Progenitor cell of endocrine pancreas (in vitro differentiated cells): ENCODE results near the gene EMC7. TPM values are rescaled to one million over a fixed set of nuclear protein-coding genes. Genes with fewer than 3 reads are reported as not detected.

ENCODE experiments used
- DNase-seq: peaks from one replicate; pipeline ENCODE4 v3.0.0; 2021; ENCODE audit warnings: low spot score; ENCODE audit not compliant: unreplicated experiment
- H3K27ac Mint-ChIP-seq: 2 replicates; pipeline ENCODE4 v1.8.0; 2021; ENCODE audit warnings: mild to moderate bottlenecking, moderate library complexity, mixed read lengths
- H3K27me3 Mint-ChIP-seq: 2 replicates; pipeline ENCODE4 v1.8.0; 2021; ENCODE audit warnings: mixed read lengths
- H3K36me3 Mint-ChIP-seq: 2 replicates; pipeline ENCODE4 v1.8.0; 2022; ENCODE audit warnings: mixed read lengths; ENCODE audit not compliant: insufficient read depth
- H3K4me1 Mint-ChIP-seq: 2 replicates; pipeline ENCODE4 v1.8.0; 2021; ENCODE audit warnings: low read depth, mixed read lengths
- H3K4me3 Mint-ChIP-seq: 2 replicates; pipeline ENCODE4 v1.8.0; 2021; ENCODE audit warnings: low read depth, mild to moderate bottlenecking, moderate library complexity, mixed read lengths
- H3K9me3 Mint-ChIP-seq: 2 replicates; pipeline ENCODE4 v1.8.0; 2021; ENCODE audit warnings: low read depth, mixed read lengths
- total RNA-seq: library from RNA; stranded (reverse); gene quantifications from 2 replicates; pipeline ENCODE4 v1.2.1, GENCODE V29; 2021
- TF ChIP-seq, protein P1 (sequence below): fragments of 200-600 bp; sonication (generic); IDR thresholded peaks from one replicate; pipeline ENCODE4 v1.5.0; 2021; ENCODE audit warnings: antibody characterized with exemption, mild to moderate bottlenecking; ENCODE audit not compliant: unreplicated experiment

Gene EMC7
- total RNA-seq, 1 donor from 2014 or later: 32.3 TPM

DNA sequence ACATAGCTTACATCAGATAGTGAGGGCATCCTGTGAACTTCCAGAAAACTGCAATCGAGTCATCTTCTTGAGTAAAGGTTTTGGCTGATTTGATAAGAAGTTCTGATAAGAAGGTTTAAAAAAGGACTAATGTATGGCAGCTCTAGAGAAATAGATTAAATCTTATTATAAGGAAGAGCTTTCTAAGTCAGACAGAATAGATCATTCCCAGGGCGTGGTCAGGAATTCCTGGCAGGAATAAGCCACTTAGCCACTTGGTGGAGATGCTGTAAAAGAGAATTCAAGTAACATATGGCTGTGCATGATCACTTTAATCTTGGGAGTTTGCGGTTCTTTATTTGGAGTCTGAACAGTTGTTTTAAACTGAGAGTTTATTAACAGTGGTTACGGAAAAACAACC is 17.6 kb upstream of the EMC7 start:
- Mint-ChIP-seq H3K4me1 (no peaks in the 10 kb centered on the region), H3K4me3 (no peak overlapping the region), H3K36me3 (no peaks in the 10 kb centered on the region), H3K9me3 (peaks cover 8% of the 10 kb centered on the region), H3K27me3 (no peaks in the 10 kb centered on the region), H3K27ac (no peak overlapping the region)
- TF ChIP-seq, protein P1, sequence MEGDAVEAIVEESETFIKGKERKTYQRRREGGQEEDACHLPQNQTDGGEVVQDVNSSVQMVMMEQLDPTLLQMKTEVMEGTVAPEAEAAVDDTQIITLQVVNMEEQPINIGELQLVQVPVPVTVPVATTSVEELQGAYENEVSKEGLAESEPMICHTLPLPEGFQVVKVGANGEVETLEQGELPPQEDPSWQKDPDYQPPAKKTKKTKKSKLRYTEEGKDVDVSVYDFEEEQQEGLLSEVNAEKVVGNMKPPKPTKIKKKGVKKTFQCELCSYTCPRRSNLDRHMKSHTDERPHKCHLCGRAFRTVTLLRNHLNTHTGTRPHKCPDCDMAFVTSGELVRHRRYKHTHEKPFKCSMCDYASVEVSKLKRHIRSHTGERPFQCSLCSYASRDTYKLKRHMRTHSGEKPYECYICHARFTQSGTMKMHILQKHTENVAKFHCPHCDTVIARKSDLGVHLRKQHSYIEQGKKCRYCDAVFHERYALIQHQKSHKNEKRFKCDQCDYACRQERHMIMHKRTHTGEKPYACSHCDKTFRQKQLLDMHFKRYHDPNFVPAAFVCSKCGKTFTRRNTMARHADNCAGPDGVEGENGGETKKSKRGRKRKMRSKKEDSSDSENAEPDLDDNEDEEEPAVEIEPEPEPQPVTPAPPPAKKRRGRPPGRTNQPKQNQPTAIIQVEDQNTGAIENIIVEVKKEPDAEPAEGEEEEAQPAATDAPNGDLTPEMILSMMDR: no peak
- DNase-seq: no peak

DNA sequence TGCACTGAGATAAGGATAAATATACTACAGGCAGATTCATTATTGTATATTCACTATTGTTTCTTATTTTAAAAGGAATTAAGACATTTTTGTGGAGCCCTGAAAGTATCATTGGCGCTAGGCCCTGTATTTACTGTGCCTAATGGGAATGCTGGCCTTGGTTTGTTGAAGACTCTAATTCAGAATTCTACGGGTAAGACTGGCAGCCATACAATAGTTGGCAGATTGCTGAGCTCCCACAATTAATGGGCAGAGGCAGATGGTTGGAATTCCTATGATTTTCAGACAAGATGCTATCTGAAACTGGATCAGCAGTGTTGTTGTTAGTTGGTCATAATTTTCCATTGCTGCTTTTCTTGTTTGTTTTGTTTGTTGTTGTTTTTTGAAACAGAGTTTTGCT is 15.0 kb upstream of the EMC7 start:
- Mint-ChIP-seq H3K9me3 (peaks cover 3% of the 10 kb centered on the region), H3K4me1 (no peaks in the 10 kb centered on the region), H3K4me3 (no peak overlapping the region), H3K27me3 (no peaks in the 10 kb centered on the region), H3K27ac (no peak overlapping the region), H3K36me3 (no peaks in the 10 kb centered on the region)
- TF ChIP-seq, protein P1: no peak
- no peak for DNase-seq

DNA sequence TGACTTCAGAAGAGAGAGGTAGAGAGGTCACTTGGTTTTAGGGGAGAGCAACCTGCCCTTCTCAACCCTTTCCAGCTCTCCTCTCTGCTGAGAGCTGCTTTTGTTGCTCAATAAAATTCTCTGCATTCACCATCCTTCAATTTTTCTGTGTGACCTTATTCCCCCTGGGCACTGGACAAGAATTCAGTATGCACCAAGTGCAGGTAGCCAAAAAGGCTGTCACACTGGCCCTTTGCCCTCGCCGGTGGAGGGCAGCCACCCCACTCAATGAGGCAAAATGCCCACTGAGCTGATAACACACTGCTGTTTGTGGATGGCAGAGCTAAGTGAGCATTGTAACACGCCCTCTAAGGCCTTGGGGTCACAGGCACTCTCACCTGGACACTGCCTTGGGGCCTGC is 13.1 kb upstream of the EMC7 start:
- Mint-ChIP-seq H3K27me3 (no peaks in the 10 kb centered on the region), H3K9me3 (no peaks in the 10 kb centered on the region), H3K36me3 (no peaks in the 10 kb centered on the region), H3K4me1 (no peaks in the 10 kb centered on the region), H3K4me3 (no peak overlapping the region), H3K27ac (no peak overlapping the region)
- no peak for DNase-seq
- TF ChIP-seq, protein P1: no peak

DNA sequence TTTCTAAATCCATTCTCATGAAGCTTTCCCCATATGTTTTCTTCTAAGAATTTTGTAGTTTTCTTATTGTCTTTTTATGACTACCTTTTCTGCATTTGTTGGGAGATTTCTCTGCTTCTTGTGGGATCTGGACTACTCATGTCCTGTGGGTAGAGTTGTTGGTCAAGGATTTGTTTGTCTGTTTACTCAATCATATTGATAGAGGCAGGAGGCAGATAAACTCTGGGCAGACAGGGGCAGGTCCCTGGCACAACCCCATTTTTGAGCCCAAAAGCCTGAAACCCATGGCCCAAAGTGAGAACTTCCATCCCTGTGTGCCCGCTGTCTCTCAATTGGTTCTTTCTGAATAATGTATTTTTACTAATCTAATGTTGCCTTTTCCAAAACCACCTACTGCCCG is 12.6 kb upstream of the EMC7 start:
- DNase-seq: no peak
- no peaks in the 10 kb centered on the region for H3K4me1 Mint-ChIP-seq
- H3K9me3 Mint-ChIP-seq: no peaks in the 10 kb centered on the region
- H3K27ac Mint-ChIP-seq: no peak overlapping the region
- no peaks in the 10 kb centered on the region for H3K36me3 Mint-ChIP-seq
- H3K27me3 Mint-ChIP-seq: no peaks in the 10 kb centered on the region
- no peak overlapping the region for H3K4me3 Mint-ChIP-seq
- TF ChIP-seq, protein P1: no peak

DNA sequence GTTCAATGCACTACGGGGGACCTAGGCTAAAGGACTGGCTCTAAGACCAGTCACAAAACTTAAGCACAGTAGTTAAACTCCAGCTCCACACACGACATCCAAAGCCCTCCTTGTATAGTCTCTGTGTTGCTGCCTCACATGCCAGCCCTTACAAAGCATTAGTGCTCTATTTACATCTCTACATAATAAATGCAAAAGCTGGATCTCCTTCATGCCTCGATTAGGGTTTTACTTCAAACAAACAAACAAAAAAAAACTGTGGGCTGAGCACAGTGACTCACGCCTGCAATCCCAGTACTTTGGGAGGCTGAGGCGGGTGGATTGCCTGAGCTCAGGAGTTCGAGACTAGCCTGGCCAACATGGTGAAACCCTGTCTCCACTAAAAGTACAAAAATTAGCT is 9.8 kb upstream of the EMC7 start:
- TF ChIP-seq, protein P1: no peak
- Mint-ChIP-seq H3K27me3 (no peaks in the 10 kb centered on the region), H3K36me3 (no peaks in the 10 kb centered on the region), H3K27ac (no peak overlapping the region), H3K9me3 (no peaks in the 10 kb centered on the region), H3K4me3 (no peak overlapping the region), H3K4me1 (no peaks in the 10 kb centered on the region)
- DNase-seq: no peak
